HG03108 (cell line): ENCODE results near the gene MCM6.

Experiments used
- ATAC-seq: cut with Tn5 transposase; IDR thresholded peaks from one replicate; pipeline ENCODE4 v1.9.1; 2021; ENCODE audit warnings: moderate library complexity; ENCODE audit not compliant: unreplicated experiment

Gene MCM6

DNA sequence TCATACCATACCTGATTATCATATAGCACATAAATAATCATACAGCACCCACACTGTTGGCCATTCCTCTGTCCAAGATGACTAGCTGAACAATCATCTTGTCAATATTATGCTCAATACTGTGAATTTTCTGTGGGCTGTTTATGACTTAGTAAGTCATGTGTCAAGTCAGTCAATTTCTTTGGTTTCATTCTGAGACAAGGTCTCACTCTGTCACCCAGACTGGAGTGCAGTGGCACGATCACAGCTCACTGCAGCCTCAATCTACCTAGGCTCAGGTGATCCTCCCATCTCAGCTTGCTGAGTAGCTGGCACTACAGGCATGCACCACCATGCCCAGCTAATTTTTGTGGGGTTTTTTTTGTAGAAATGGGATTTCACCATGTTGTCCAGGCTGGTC, 5.7 kb downstream of the MCM6 start:
- ATAC-seq = peak; percentile 50

DNA sequence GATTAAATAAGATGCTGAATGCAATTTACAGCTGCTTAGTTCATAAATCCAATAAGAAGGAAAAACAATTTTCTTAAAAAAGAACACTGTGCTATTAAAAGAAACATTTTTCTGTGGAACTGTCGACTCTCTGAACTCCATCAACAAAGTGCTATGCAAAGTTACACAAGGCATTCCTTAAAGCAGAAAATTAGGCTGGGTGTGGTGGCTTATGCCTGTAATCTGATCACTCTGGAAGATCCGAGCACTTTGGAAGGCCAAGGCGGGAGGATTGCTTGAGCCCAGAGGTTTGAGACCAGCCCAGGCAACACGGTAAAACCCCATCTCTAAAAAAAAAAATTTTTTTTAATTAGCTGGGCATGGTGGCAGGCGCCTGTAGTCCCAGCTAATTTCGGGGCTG, 13.0 kb downstream of the MCM6 start:
- ATAC-seq = no peak

GRCh38 chr2:135862718-135863117, 13.5 kb downstream of the MCM6 start:
- ATAC-seq = no peak

GRCh38 chr2:135853401-135853800, 22.8 kb downstream of the MCM6 start:
- ATAC-seq = no peak

GRCh38 chr2:135851858-135852257, 24.4 kb downstream of the MCM6 start:
- ATAC-seq = no peak

GRCh38 chr2:135850892-135851668, 25.2 kb downstream of the MCM6 start:
- no peak for ATAC-seq

DNA sequence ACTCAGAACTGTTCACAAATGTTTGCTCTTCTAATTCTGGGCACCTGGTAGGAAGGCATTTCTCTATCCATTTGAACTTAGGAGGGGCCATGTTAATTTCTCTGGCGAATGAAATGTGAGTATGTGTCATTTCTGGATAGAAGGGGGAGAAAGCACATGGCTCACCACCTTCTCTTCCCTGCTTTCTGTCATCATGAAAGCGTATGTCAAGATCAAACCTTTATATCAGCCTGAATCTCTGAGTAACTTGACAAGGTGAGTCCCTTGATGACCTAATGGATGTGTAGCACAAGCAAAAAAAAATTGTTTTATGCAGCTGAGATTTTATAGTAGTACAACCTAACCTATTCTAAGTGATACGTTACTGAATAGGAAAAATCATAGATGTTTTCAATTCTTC, 27.2 kb downstream of the MCM6 start:
- ATAC-seq = no peak

GRCh38 chr2:135845997-135846396, 30.2 kb downstream of the MCM6 start:
- no peak for ATAC-seq

- ATAC-seq = no peak
Observed at GRCh38 chr2:135845257-135845656, 31.0 kb downstream of the MCM6 start.

- ATAC-seq = no peak
Observed at GRCh38 chr2:135844301-135844895, 31.8 kb downstream of the MCM6 start.

- ATAC-seq = no peak
Observed at GRCh38 chr2:135843671-135844070, 32.6 kb downstream of the MCM6 start.

GRCh38 chr2:135840601-135841000, 35.6 kb downstream of the MCM6 start:
- no peak for ATAC-seq

DNA sequence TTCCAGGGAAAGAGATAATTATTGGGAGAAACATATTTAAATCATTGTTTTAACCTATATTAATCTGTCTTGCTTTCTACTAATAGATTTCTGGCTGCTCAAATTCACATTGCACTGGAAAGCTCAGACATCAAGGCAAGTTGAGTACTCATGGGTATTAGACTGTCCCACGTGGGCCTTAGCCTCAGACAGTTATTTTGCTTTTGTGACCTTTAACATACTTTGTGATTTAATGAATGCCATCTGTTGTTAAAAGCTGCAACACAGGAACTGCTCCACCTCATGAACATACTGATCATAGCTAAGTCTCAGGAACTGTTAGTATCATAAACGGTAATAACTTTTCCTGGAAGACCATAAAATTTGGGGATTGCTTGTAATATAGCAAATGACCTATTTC, 36.5 kb downstream of the MCM6 start:
- no peak for ATAC-seq

DNA sequence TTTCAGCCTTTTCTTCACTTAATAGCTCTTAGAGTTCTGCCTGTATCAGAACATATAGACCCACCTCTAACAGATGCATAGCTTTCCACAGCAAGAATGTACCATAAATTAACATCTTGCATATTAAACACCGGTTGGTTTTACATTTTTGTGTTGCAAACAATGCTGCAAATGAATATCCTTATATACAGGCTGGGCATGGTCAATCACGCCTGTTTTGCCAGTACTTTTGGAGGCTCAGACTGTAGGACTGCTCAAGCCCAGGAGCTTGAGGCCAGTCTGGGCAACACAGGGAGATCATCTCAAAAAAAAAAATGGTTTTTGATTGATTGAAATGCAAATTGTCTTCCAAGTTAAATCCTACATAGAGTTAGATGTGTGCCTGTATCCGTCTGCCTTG, 37.7 kb downstream of the MCM6 start:
- no peak for ATAC-seq

DNA sequence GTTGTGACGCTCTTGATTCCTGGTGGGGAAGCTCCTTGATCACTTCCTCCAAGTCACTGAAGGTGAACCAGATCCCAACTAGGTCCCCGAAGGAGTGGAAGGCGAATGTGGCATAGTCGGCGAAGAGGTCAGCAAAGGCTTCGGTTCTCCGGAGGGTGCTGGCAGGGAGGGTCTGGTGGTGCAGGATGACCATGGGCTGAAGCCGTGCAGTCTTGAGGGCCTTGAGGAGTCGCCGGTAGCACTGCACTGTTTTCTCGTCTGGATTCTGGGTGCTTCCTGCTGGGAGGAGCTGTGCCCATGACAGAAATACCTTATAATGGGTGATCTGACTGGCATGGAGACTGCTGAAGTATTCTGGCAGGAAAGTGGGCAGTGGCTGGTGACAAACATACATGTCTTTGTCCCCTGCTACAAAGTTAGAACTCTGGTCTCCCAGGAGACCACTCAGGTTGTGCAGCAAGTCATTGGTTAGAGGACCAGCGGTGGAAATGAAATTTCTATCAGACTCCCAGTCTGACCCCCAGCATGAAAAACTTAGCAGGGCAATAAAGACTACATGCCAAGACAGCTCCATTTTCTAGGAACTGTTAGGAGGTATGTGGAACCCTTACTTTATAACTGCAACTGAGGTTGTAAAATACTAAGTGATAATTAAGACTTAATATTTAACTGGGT, 39.5 kb downstream of the MCM6 start, which contains the start of gene LCT:
LCT (minus strand) TSS at position 589 of the 675 bp plus-strand sequence; CDS start at position 574, 15 bp downstream.
- no peak for ATAC-seq

DNA sequence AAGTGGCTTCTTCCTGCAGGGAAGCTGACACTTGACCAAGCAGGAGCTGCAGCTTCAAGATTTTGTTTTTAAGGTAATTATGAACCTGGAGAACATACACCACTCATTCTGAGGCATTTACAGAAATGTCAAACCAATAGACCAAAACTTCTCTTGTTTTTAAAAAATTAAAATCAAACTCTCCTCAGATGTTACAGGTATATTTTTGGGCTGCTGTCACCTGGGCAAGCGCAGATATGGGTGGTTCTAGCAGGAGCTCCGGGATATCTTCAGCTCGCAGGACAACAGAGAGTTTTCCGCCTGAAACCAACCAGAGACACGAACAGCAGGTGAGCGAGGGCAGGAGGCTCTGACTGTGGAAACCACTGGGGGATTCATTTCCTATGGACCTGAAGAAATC, 43.4 kb downstream of the MCM6 start:
- ATAC-seq = no peak

GRCh38 chr2:135831180-135831812, 44.9 kb downstream of the MCM6 start:
- ATAC-seq = no peak

- ATAC-seq = no peak
Observed at GRCh38 chr2:135829378-135830135, 46.7 kb downstream of the MCM6 start.

GRCh38 chr2:135826544-135826943, 49.7 kb downstream of the MCM6 start:
- ATAC-seq = no peak

DNA sequence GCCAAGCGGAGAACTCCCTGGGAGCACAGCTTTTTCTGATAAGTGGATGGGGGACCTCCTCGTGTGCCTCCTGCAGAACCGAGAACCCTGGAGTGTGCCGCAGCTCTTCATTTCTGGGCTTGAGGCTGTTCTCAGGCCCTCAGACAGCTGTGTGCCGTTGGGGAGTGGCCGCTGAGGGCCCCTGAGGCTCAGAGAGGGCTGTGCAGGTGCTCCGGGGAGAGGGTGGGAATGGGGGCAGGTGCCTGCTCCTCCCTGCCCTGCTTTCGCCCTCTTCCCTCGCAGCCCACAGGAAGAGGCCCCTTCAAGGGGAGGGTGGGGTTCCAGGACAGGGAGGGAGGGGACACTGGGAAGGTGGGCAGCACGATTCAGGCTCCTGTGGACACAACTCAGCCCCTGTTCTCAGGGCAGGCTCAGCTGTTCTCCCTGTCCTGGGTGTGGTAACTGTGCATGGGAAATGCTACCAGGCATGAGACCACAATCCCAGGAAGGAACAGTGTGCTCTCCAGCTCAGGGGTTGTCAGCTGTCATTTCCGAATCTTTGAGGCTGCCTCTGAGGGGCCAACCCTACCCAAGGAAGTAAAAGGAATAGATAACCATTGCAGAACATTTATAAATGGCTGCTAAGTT, 50.6 kb downstream of the MCM6 start:
- ATAC-seq = no peak
